HG02973 (cell line): ENCODE results near the gene ADH5.
"Not testable (repeated sequence)": the region's sequence is repeated elsewhere in the genome, so short reads cannot be mapped to it uniquely, and the experiment has no call there.

ENCODE experiments used
- ATAC-seq: cut with Tn5 transposase; IDR thresholded peaks from one replicate; pipeline ENCODE4 v1.9.1; 2021; ENCODE audit warnings: moderate library complexity; ENCODE audit not compliant: unreplicated experiment

Gene ADH5

DNA sequence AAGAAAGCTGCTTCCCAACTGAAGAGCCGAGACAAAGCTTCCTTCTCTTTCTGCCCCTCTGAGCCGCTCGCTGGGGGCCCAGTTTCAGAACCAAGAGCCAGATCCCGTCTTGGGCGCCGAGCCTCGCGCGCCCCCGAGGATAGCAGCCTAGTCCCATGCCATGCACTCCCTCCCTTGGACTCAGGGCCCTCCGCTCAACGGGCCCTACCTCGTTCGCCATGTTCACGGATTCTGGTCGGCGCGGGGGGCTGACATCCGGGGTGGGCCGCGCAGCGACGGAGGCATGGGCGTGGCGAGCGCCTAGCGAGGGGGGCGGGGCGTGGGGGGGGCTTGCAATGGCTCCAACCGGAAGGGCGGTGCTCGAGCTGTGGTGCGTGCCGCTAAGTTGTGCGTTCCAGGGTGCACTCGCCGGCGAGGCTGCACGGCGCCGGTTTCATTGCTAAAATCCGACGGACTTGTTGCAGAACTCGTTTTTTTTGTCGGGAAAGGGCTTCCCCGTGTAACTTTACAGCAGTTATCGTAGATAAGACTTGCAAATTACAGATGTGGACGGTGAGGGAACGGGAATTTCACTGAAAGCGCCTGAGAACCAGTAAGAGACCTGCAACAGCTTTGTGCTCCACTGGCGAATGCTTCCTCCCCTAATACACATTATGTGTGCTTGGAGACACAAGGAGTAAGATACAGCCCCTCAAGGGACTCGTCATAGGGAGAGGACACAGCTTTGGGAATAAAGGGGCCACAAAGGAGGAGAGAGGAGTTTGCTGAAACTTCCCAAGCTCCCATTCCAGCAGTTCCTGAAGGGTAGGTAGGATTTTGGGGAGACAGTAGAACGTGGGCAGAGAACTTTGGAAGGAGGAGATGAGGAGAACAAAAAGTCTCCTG is at the start of gene ADH5:
TSS of gene ADH5 (minus strand) at position 308 of the 885 bp plus-strand sequence. CDS start at position 220, 88 bp downstream.
- peak; percentile 94 for ATAC-seq

- no peak for ATAC-seq
These were observed 47.7 kb upstream of the ADH5 start for GRCh38 chr4:99136329-99136728.

- ATAC-seq, result no peak
These were observed 47.1 kb upstream of the ADH5 start for GRCh38 chr4:99135541-99136162.

DNA sequence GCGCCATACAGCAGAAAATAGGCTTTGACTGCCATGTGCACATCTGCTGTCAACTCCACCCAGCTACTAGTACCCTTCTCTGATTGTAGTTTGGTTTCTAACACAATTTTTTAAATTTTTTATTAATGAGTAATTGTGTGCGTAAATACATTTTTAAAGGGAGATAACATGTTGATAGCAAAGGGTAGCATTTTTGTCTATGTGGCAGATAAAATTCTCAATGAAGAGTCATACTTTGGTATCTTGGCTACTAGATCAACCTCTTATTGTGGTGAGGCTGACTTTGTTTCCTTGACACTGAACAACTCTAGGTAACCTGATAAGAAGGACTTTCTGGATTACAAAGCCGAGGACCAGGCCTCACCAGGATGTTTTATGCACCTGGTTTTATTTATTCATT is 46.0 kb upstream of the ADH5 start:
- no peak for ATAC-seq

- no peak for ATAC-seq
These were observed 42.8 kb upstream of the ADH5 start for GRCh38 chr4:99131378-99131777.

- ATAC-seq, result no peak
These were observed 37.8 kb upstream of the ADH5 start for GRCh38 chr4:99126376-99126775.

DNA sequence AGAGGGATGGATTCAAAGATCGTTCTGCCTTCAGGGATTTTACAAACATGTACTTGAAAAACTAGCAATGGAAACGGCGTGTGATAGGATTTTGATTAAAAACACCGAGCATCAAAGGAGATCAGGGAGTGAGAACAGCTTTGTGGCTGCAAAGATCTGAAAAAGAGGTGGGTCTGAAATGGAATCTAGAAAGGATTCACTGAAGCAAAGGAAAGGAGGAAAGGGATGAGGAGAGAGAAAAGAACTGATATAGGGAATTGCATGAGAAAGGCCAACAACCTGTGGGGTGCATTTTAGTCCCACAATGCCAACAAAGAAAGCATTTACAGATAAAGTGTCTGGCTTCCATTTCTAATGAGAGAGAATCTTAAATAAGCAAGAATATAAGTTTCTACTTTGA is 32.4 kb upstream of the ADH5 start:
- no peak for ATAC-seq

DNA sequence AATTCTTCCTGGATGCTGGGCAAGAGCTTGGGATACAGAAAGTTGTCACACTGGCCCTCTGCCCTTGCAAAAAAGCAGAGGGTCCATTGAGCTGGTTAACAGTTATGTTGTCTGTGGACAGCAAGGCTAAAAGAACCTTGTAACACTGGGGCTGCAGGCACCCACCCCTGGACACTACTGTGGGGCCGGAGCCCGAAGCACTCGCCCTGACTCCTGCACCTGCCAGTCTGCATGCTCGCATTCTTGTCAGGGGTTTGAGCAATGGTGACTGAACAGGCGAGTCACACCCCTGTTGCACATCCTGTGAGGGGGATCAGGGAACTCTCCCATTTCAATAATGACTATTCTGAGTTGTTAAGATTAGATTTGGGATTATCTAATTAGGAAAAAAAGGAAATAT is 31.9 kb upstream of the ADH5 start:
- ATAC-seq, result no peak

DNA sequence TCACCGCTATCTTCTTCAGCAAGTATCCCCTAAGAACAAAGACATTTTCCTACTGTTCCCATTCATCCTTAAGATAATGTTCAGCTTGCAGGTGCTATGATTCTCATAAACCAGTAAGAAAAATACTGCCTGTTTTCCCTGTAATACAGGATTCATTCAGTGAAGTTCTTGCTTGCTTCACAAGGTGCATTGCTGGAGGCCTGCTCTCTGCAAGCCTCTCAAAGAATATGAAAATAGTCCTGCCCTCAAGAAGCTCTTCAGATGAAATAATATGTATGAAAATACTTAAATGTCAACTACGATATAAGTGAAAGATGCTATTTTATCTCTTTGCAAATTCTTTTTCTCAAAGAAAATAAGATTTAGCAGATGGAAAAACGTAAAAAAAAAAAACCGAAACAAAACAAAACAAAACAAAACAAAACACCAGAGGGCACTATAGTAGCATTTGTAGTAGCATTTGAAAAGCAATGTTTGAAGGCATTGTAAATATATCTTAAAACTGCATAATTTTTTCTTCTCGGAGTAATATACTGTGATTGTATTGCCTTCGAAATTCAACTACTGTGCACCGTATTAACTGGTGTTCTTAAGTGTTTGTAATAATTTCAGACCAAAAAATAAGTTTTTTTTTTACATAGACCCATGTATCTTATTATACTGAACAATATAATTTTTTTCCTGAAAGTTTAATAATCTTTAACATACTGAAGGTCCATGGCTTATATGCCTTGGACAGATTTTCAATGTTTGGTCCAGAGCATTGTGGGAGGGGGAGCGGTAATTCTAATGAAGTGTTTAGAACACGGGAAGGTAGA is 29.5 kb upstream of the ADH5 start:
- ATAC-seq, result no peak

DNA sequence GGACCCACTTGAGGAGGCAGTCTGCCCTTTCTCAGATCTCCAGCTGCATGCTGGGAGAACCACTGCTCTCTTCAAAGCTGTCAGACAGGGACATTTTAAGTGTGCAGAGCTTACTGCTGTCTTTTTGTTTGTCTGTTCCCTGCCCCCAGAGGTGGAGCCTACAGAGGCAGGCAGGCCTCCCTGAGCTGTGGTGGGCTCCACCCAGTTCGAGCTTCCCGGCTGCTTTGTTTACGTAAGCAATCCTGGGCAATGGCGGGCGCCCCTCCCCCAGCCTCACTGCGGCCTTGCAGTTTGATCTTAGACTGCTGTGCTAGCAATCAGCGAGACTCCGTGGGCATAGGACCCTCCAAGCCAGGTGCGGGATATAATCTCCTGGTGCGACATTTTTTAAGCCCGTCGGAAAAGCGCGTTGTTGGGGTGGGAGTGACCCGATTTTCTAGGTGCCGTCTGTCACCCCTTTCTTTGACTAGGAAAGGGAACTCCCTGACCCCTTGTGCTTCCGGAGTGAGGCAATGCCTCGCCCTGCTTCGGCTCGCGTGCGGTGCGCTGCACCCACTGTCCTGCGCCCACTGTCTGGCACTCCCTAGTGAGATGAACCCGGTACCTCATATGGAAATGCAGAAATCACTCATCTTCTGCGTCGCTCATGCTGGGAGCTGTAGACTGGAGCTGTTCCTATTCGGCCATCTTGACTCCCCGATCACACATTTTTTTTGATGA is 28.7 kb upstream of the ADH5 start:
- not testable (repeated sequence) for ATAC-seq

GRCh38 chr4:99109286-99109685 is 20.7 kb upstream of the ADH5 start:
- ATAC-seq, result not testable (repeated sequence)

DNA sequence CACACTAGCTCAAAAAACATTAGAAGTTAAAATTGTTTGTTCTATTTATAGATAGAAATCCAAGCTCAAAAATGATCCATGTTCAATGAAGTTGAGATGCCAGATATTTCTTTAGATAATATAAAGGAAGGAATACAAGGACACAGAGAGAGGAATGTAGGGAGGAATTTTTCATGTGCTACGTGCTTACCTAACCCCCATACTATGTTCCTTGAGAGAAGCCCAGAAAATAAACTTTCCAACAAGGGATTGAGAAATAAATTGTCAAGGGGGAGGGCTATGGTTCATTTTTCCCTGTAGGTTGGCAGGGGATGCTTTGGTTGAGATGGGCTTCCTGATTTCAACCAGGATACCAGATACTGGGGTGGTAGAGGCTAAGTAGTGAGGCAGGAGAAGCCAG is 15.6 kb upstream of the ADH5 start:
- no peak for ATAC-seq

- no peak for ATAC-seq
These were observed 14.6 kb upstream of the ADH5 start for GRCh38 chr4:99103166-99103565.

- ATAC-seq, result no peak
These were observed 14.0 kb upstream of the ADH5 start for GRCh38 chr4:99102634-99103033.

DNA sequence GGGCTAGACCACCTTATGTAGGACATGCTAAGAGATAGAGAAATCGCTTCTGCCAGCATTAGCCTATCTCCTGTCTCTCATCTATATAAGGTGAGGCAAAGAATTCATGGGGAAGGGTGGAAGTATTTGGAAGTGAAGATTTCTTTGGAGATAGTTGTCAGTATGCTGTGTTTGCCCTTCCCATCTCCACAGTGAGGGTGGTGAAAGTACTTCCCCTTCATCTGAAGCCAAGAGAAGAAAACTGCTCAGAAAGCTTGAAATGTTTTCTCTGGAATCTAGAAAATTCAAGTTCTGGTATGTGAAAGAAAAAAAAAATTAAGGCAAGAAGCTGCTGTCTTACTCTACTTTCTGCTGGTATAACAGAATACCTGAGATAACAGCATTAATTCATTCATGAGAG is 12.3 kb upstream of the ADH5 start:
- ATAC-seq, result no peak

DNA sequence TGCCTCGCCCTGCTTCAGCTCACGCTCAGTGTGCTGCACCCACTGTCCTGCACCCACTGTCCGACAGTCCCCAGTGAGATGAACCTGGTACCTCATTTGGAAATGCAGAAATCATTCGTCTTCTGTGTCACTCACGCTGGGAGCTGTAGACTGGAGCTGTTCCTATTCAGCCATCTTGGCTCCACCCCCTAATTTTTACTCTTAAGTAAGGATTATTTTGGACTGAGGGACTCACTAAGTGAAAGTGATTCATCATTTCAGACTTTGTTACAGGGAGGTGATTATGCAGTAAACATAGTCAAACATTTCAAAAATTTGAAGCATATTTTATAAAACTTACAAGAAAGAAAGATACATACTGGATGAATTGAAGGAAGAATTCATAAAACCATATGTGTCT is 11.2 kb upstream of the ADH5 start:
- not testable (repeated sequence) for ATAC-seq

DNA sequence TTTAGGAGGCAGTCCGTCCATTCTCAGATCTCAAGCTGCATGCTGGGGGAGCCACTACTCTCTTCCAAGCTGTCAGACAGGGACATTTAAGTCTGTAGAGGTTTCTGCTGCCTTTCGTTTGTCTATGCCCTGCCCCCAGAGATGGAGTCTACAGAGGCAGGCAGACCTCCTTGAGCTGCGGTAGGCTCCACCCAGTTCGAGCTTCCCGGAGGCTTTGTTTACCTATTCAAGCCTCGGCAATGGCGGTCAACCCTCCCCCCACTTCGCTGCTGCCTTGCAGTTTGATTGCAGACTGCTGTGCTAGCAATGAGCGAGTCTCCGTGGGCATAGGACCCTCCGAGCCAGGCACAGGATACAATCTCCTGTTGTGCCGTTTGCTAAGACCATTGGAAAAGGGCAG is 10.7 kb upstream of the ADH5 start:
- no peak for ATAC-seq

DNA sequence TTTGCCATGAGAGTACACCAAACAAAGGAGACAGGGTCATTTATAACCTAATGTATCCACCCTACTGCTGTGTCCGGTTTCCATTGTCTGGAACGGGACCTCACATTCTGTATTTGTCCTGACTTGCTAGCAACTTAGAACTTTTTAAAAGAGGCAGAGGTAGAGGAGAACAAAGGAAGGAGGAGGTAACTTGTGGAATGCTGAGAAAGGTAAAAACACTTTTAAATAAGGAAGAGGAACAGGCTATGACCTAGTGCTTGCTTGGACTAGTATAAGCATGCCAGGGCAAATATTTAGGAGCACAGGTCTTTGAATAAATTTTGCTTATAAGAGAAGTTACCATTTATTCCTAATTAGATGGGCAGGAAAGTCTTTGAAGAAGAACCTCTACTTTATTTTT is 3.3 kb upstream of the ADH5 start:
- ATAC-seq, result not testable (repeated sequence)

- ATAC-seq, result no peak
These were observed 2.6 kb upstream of the ADH5 start for GRCh38 chr4:99091216-99091575.

GRCh38 chr4:99090481-99091215 is 2.1 kb upstream of the ADH5 start:
- no peak for ATAC-seq
